SK-N-SH (cell line): Measurements from ENCODE around the gene AATF.

Source experiments
- EZH2phosphoT487 ChIP-seq: fragments of 200-600 bp; sonication (generic); IDR thresholded peaks from 2 replicates; pipeline ENCODE4 v1.6.1; 2017; ENCODE audit warnings: low read depth, mixed run types, mild to moderate bottlenecking, antibody characterized with exemption, moderate library complexity, borderline replicate concordance
- FOXJ3 ChIP-seq: sonication (generic); formaldehyde crosslinking; IDR thresholded peaks from 2 replicates; pipeline ENCODE4 v1.5.1; 2020; ENCODE audit warnings: mild to moderate bottlenecking, missing genetic modification reagents
- GATA2 ChIP-seq: sonication (generic); formaldehyde crosslinking; IDR thresholded peaks from 2 replicates; pipeline ENCODE4 v1.5.0; 2020; ENCODE audit warnings: mild to moderate bottlenecking, missing genetic modification reagents
- MAX ChIP-seq: IDR thresholded peaks from 2 replicates; pipeline ENCODE4 v1.4.0; 2012; ENCODE audit warnings: low read depth
- PBX3 ChIP-seq: IDR thresholded peaks from 2 replicates; pipeline ENCODE4; 2012
- POLR2AphosphoS5 ChIP-seq: IDR thresholded peaks from 2 replicates; pipeline ENCODE4 v1.6.1; 2012; ENCODE audit warnings: low read depth, low read length
- RAD21 ChIP-seq: IDR thresholded peaks from 2 replicates; pipeline ENCODE4 v1.6.1; 2012; ENCODE audit warnings: mild to moderate bottlenecking, low read length
- TCF12 ChIP-seq: IDR thresholded peaks from 2 replicates; pipeline ENCODE4 v1.4.0; 2012
- TF ChIP-seq, protein P1 (sequence below): fragments of 200-600 bp; sonication (generic); IDR thresholded peaks from 2 replicates; pipeline ENCODE4 v1.6.1; 2017; ENCODE audit warnings: antibody characterized with exemption, mild to moderate bottlenecking, moderate library complexity

DNA sequence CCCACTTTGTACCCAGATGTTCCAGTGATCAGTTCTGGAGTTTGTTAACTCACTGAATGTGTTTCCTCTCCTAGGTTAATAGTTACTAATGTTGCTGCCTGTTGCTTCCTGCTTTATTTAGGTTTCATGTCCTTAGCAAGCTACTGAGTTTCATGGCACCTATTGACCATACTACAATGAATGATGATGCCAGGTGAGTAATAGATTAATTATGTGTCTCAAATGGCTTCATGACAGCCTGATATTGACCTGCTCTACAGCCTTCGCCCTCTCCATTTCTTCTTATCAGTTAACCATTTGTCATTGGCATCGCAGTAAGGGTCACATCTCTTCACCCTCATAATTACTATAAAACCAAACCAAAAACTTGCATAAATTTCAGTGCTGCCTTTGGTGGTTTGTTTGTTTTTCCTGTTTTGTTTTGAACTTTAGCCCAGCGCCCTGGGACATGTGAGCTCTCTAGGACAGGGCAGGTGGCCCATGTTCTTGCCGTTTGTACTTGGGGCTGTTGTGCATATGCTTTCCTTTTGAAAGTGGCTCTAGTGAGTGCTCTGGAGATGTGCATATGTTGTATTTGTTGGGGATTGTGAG lies 82.8 kb downstream of the AATF start:
- TF ChIP-seq FOXJ3 (CRISPR knock-in tag) (no peak), RAD21 (no peak), PBX3 (no peak), EZH2phosphoT487 (no peak), GATA2 (CRISPR knock-in tag) (no peak), POLR2AphosphoS5 (no peak), MAX (no peak), TCF12 (no peak)
- TF ChIP-seq, protein P1, sequence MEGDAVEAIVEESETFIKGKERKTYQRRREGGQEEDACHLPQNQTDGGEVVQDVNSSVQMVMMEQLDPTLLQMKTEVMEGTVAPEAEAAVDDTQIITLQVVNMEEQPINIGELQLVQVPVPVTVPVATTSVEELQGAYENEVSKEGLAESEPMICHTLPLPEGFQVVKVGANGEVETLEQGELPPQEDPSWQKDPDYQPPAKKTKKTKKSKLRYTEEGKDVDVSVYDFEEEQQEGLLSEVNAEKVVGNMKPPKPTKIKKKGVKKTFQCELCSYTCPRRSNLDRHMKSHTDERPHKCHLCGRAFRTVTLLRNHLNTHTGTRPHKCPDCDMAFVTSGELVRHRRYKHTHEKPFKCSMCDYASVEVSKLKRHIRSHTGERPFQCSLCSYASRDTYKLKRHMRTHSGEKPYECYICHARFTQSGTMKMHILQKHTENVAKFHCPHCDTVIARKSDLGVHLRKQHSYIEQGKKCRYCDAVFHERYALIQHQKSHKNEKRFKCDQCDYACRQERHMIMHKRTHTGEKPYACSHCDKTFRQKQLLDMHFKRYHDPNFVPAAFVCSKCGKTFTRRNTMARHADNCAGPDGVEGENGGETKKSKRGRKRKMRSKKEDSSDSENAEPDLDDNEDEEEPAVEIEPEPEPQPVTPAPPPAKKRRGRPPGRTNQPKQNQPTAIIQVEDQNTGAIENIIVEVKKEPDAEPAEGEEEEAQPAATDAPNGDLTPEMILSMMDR: no peak
